AG10803 (cell line): Measurements from ENCODE around the gene KSR1.
"Not testable (repeated sequence)": the region's sequence is repeated elsewhere in the genome, so short reads cannot be mapped to it uniquely, and the experiment has no call there.

Source experiments
- DNase-seq: peaks from one replicate; pipeline ENCODE4 v3.0.0; 2010; ENCODE audit warnings: low read depth
- H3K4me3 ChIP-seq: 2 replicates; pipeline ENCODE4 v1.5.1; 2011; ENCODE audit warnings: mild to moderate bottlenecking, low read length, control low read depth
- CTCF ChIP-seq: conservative IDR thresholded peaks from 2 replicates; pipeline ENCODE4 v1.5.1; 2011; ENCODE audit warnings: mild to moderate bottlenecking, low read length, control low read depth, inconsistent platforms

KSR1 gene

GRCh38 chr17:27455914-27456680 lies at the start of gene KSR1:
KSR1 (plus strand) TSS chr17:27456448; CDS start chr17:27456644, 196 bp downstream.
- peak; percentile 30 for TF ChIP-seq CTCF
- H3K4me3 ChIP-seq = peak within 1 kb of the TSS; percentile 79
- peak; percentile 57 for DNase-seq

- DNase-seq = peak; percentile 76
- no peak overlapping the region for H3K4me3 ChIP-seq
- TF ChIP-seq CTCF = no peak; the same call in 1 of the 2 replicates
These were observed 48.1 kb upstream of the KSR1 start for GRCh38 chr17:27407916-27408864.

GRCh38 chr17:27408891-27409290 lies 47.4 kb upstream of the KSR1 start:
- peak; percentile 22 for DNase-seq
- no peak overlapping the region for H3K4me3 ChIP-seq
- no peak for TF ChIP-seq CTCF

- H3K4me3 ChIP-seq, DNase-seq: not testable (repeated sequence)
These were observed 44.1 kb upstream of the KSR1 start for GRCh38 chr17:27412158-27412557.

- no peak for TF ChIP-seq CTCF
- no peak overlapping the region for H3K4me3 ChIP-seq
- no peak for DNase-seq
These were observed 42.9 kb upstream of the KSR1 start for GRCh38 chr17:27413315-27413714.

GRCh38 chr17:27413792-27414191 lies 42.5 kb upstream of the KSR1 start:
- no peak for TF ChIP-seq CTCF
- no peak overlapping the region for H3K4me3 ChIP-seq
- no peak for DNase-seq

- no peak overlapping the region for H3K4me3 ChIP-seq
- DNase-seq = no peak
- no peak for TF ChIP-seq CTCF
These were observed 42.0 kb upstream of the KSR1 start for GRCh38 chr17:27414271-27414670.
